WERI-Rb-1 (cell line): Measurements from ENCODE around the gene RFFL.

ENCODE experiments used
- DNase-seq: peaks from one replicate; pipeline ENCODE4 v3.0.0-alpha.2; 2020
- H3K27ac ChIP-seq: fragments of 250-450 bp; sonication (Bioruptor Pico); 2 replicates; pipeline ENCODE4 v1.5.1; 2020; ENCODE audit warnings: mild to moderate bottlenecking, moderate library complexity
- H3K27me3 ChIP-seq: fragments of 250-450 bp; sonication (Bioruptor Pico); 2 replicates; pipeline ENCODE4 v1.5.1; 2021; ENCODE audit warnings: mild to moderate bottlenecking, low read depth, moderate library complexity; ENCODE audit not compliant: insufficient read depth, severe bottlenecking
- H3K36me3 ChIP-seq: fragments of 250-450 bp; sonication (Bioruptor Pico); 2 replicates; pipeline ENCODE4 v1.5.1; 2020; ENCODE audit warnings: mild to moderate bottlenecking, moderate library complexity
- H3K4me3 ChIP-seq: 2 replicates; pipeline ENCODE4 v1.5.1; 2011; ENCODE audit warnings: low read depth, mild to moderate bottlenecking, control low read depth, low read length
- H3K9me3 ChIP-seq: fragments of 250-450 bp; sonication (Bioruptor Pico); 2 replicates; pipeline ENCODE4 v1.5.1; 2021; ENCODE audit warnings: mild to moderate bottlenecking, moderate library complexity; ENCODE audit not compliant: severe bottlenecking
- TF ChIP-seq, protein P1 (sequence below): IDR thresholded peaks from 2 replicates; pipeline ENCODE4 v1.5.1; 2011; ENCODE audit warnings: low read depth, mild to moderate bottlenecking, control low read depth, inconsistent platforms, low read length

RFFL gene

DNA sequence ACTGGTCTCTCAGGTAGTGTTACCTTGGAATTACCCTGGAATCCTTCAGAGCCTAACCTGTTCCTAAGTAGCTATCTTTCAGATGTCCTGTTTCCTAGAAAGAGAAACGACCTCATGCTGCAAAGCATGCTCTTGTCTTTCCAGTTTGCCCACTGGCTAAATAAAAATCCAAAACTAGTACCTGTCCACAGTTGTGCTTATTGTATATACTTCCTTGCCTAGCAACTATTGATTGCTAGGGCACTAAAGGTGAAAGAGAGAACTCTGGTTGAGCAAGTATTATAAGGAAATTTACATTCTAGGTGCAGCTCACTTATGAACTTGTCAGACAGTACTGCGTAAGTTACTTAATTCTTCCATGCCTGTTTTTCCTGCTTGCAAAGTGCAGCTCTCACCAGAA, 44.7 kb downstream of the RFFL start:
- TF ChIP-seq, protein P1, sequence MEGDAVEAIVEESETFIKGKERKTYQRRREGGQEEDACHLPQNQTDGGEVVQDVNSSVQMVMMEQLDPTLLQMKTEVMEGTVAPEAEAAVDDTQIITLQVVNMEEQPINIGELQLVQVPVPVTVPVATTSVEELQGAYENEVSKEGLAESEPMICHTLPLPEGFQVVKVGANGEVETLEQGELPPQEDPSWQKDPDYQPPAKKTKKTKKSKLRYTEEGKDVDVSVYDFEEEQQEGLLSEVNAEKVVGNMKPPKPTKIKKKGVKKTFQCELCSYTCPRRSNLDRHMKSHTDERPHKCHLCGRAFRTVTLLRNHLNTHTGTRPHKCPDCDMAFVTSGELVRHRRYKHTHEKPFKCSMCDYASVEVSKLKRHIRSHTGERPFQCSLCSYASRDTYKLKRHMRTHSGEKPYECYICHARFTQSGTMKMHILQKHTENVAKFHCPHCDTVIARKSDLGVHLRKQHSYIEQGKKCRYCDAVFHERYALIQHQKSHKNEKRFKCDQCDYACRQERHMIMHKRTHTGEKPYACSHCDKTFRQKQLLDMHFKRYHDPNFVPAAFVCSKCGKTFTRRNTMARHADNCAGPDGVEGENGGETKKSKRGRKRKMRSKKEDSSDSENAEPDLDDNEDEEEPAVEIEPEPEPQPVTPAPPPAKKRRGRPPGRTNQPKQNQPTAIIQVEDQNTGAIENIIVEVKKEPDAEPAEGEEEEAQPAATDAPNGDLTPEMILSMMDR = no peak

GRCh38 chr17:35017021-35017420, 46.5 kb downstream of the RFFL start:
- DNase-seq = no peak
- TF ChIP-seq, protein P1 = no peak
- H3K27ac ChIP-seq = no peak overlapping the region
- H3K4me3 ChIP-seq = no peak overlapping the region
- H3K9me3 ChIP-seq = no peaks in the 10 kb centered on the region
- no peaks in the 10 kb centered on the region for H3K27me3 ChIP-seq
- H3K36me3 ChIP-seq = no peaks in the 10 kb centered on the region; the same call in 1 of the 2 replicates

More for the DNA sequence above, 44.7 kb downstream of the RFFL start:
- no peak overlapping the region for H3K27ac ChIP-seq
- H3K9me3 ChIP-seq = no peaks in the 10 kb centered on the region
- no peaks in the 10 kb centered on the region; the same call in 1 of the 2 replicates for H3K36me3 ChIP-seq
- H3K27me3 ChIP-seq = no peaks in the 10 kb centered on the region
- H3K4me3 ChIP-seq = no peak overlapping the region
- no peak for DNase-seq

DNA sequence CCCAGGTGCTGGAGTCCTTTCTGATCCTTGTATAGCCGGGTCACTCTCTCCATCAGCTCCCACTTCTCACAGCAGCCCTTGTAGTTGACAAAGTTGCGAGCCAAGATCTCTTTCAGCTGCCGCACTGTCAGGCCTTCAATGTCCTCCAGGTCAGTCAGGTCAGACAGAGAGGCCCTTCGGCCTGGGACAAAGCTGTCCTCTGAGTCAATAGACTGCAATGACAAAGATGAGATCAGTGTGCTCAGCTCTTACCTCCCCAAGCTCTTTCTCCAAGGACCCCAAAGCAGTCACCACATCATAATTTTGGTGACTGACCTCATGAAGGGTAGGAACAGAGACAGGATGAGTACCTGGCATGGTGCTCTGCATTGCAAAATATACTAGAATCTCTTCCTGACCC, 47.1 kb downstream of the RFFL start:
- Histone ChIP-seq H3K27ac (no peak overlapping the region), H3K4me3 (no peak overlapping the region), H3K36me3 (no peaks in the 10 kb centered on the region; the same call in 1 of the 2 replicates), H3K27me3 (no peaks in the 10 kb centered on the region), H3K9me3 (no peaks in the 10 kb centered on the region)
- TF ChIP-seq, protein P1 = no peak
- DNase-seq = no peak

- TF ChIP-seq, protein P1 = no peak
- Histone ChIP-seq H3K27me3 (no peaks in the 10 kb centered on the region), H3K4me3 (no peak overlapping the region), H3K27ac (no peak overlapping the region), H3K36me3 (peaks cover 14% of the 10 kb centered on the region), H3K9me3 (no peaks in the 10 kb centered on the region)
- DNase-seq = peak; percentile 28
These were observed 51.8 kb downstream of the RFFL start for GRCh38 chr17:35011671-35012216.

DNA sequence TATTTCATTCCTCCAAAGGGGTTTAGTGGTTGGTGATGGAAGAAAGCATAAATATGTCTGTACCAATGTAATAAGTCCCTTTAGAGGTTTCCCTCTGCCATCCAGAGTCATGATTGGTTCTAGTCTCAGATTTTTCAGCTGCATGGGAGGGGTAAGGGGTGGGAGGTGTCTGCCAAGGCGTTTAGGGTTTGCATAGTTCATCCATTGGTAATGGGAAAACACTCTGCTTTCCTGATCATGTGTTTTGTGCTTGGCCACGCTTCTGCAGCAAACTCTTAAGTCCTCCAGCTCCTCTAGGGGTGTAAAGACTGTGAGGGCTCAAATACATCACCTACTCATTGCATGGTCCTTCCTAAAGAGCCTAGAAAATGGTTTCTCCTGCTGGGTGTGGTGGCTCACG, 53.4 kb downstream of the RFFL start:
- H3K9me3 ChIP-seq = no peaks in the 10 kb centered on the region
- H3K27ac ChIP-seq = no peak overlapping the region
- H3K27me3 ChIP-seq = no peaks in the 10 kb centered on the region
- H3K4me3 ChIP-seq = no peak overlapping the region
- DNase-seq = no peak
- peaks cover 14% of the 10 kb centered on the region for H3K36me3 ChIP-seq
- TF ChIP-seq, protein P1 = no peak

- no peak overlapping the region for H3K27ac ChIP-seq
- H3K36me3 ChIP-seq = peaks cover 24% of the 10 kb centered on the region
These were observed 56.5 kb downstream of the RFFL start for GRCh38 chr17:35006961-35007360.

More at GRCh38 chr17:35006961-35007360, 56.5 kb downstream of the RFFL start:
- Histone ChIP-seq H3K4me3 (no peak overlapping the region), H3K9me3 (no peaks in the 10 kb centered on the region), H3K27me3 (no peaks in the 10 kb centered on the region)
- no peak for DNase-seq
- TF ChIP-seq, protein P1 = no peak
